GM20000 (cell line): ENCODE results near the gene CDYL2.
A peak's percentile ranks its signal among the peaks of the same experiment; 100 is the strongest.

Experiments used
- DNase-seq: peaks from one replicate; pipeline ENCODE4 v3.0.0; 2012; ENCODE audit warnings: low spot score
- CTCF ChIP-seq: IDR thresholded peaks from 2 replicates; pipeline ENCODE4 v1.5.1; 2012; ENCODE audit warnings: mild to moderate bottlenecking, control low read depth; ENCODE audit errors: extremely low read depth, missing control alignments

The CDYL2 gene

GRCh38 chr16:80569440-80570105, 234.8 kb downstream of the CDYL2 start:
- no peak for TF ChIP-seq CTCF
- DNase-seq: peak; percentile 64

- no peak for DNase-seq
These were observed 240.0 kb downstream of the CDYL2 start for GRCh38 chr16:80564394-80564793.

GRCh38 chr16:80563066-80563465, 241.3 kb downstream of the CDYL2 start:
- DNase-seq: no peak
- TF ChIP-seq CTCF: no peak

More at GRCh38 chr16:80564394-80564793, 240.0 kb downstream of the CDYL2 start:
- TF ChIP-seq CTCF: no peak

DNA sequence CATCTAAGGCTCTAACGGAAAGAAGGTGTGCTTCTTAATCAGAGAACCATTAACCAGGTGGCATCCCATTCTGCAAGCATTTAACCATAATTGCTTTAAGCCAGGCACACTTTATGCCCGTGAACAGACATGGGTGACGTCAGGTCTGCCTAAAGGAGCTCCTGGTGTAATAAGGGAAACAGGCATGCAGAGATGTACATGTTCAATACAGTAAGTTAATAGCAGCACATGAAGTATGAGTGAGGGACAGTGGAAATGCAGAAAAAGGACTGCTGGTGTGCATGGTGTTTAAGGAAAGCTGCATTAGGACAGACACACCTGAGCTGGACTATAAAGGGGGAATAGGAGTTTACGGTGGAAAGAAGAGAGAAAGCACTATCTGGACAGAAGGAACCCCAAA, 245.0 kb downstream of the CDYL2 start:
- no peak for TF ChIP-seq CTCF
- no peak for DNase-seq

GRCh38 chr16:80557037-80557436, 247.4 kb downstream of the CDYL2 start:
- DNase-seq: no peak
- no peak for TF ChIP-seq CTCF

DNA sequence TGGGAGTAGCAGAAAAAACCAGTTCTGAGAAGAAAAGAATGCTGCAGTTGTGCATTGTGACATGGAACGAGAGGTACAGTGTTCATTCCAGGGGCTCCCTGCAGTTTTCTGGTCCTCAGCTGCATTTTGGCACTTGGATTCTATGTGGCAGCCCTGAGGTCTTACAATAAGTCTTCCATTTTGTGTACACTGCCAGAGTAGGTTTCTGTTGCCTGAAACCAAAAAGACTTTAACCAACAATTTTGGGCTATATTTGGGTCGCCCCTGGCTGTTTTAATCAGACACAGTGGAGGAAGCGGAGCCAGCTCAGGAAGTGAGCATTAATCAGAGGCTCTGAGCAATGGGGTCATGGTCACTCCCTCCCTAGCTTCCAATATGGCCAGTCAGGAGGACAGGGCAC, 247.9 kb downstream of the CDYL2 start:
- TF ChIP-seq CTCF: no peak
- no peak for DNase-seq

DNA sequence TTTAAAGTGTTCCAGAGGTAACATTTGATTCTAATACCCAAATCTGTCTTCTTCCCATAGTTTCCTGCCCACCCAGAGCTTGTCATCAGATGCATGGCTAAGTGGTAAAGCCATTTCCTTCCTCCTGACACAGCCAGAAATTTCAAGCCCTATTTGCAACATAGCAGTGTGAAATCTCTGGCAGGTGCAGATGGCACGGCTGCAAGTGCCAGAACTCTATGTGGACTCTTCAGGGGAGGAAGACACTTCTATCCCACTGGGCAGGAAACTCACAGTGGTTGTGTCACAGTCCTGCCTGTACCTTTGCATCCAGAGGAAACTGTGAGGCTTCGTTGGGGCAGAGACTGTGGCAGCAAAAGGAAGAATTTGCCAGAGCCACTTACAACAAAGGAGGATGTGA, 250.4 kb downstream of the CDYL2 start:
- no peak for TF ChIP-seq CTCF
- DNase-seq: no peak
